Type B pancreatic cell (in vitro differentiated cells): ENCODE data around the gene ADORA1. TPM values are rescaled to one million over a fixed set of nuclear protein-coding genes. Genes with fewer than 3 reads are reported as not detected.

ENCODE experiments used
- DNase-seq: peaks from one replicate; pipeline ENCODE4 v3.0.0; 2021; ENCODE audit warnings: mixed read lengths; ENCODE audit not compliant: unreplicated experiment; ENCODE audit errors: extremely low spot score
- H3K27ac Mint-ChIP-seq: 2 replicates; pipeline ENCODE4 v1.8.0; 2021; ENCODE audit warnings: mild to moderate bottlenecking, mixed read lengths
- H3K27me3 Mint-ChIP-seq: 2 replicates; pipeline ENCODE4 v1.8.0; 2021; ENCODE audit warnings: mixed read lengths
- H3K36me3 Mint-ChIP-seq: 2 replicates; pipeline ENCODE4 v1.8.0; 2021; ENCODE audit warnings: mixed read lengths
- H3K4me1 Mint-ChIP-seq: one replicate; pipeline ENCODE4 v1.8.0; 2021; ENCODE audit warnings: mixed read lengths; ENCODE audit not compliant: unreplicated experiment
- H3K4me3 Mint-ChIP-seq: 2 replicates; pipeline ENCODE4 v1.8.0; 2021; ENCODE audit warnings: mild to moderate bottlenecking, mixed read lengths
- H3K9me3 Mint-ChIP-seq: 2 replicates; pipeline ENCODE4 v1.8.0; 2021; ENCODE audit warnings: mixed read lengths
- CTCF ChIP-seq: fragments of 200-600 bp; sonication (generic); conservative IDR thresholded peaks from 2 replicates; pipeline ENCODE4 v1.5.0; 2021; ENCODE audit warnings: antibody characterized with exemption, mild to moderate bottlenecking
- total RNA-seq: library from RNA; stranded (reverse); gene quantifications from 2 replicates; pipeline ENCODE4 v1.2.1, GENCODE V29; 2021; ENCODE audit warnings: low replicate concordance

The ADORA1 gene
- total RNA-seq, 1 donor from 2014 or later: 2.7 TPM

- Mint-ChIP-seq H3K36me3 (no peaks in the 10 kb centered on the region), H3K27ac (no peak overlapping the region), H3K27me3 (peaks cover 10% of the 10 kb centered on the region), H3K9me3 (no peaks in the 10 kb centered on the region), H3K4me1 (peaks cover 3% of the 10 kb centered on the region), H3K4me3 (no peak overlapping the region)
- no peak for TF ChIP-seq CTCF
- no peak for DNase-seq
These were observed 44.0 kb downstream of the ADORA1 start for GRCh38 chr1:203171341-203172183.

GRCh38 chr1:203172184-203173010 lies 44.9 kb downstream of the ADORA1 start:
- DNase-seq: no peak
- H3K4me1 Mint-ChIP-seq: peaks cover 11% of the 10 kb centered on the region
- no peaks in the 10 kb centered on the region for H3K9me3 Mint-ChIP-seq
- peaks cover 11% of the 10 kb centered on the region for H3K27me3 Mint-ChIP-seq
- H3K36me3 Mint-ChIP-seq: no peaks in the 10 kb centered on the region
- TF ChIP-seq CTCF: peak; percentile 76
- H3K27ac Mint-ChIP-seq: no peak overlapping the region
- H3K4me3 Mint-ChIP-seq: no peak overlapping the region

GRCh38 chr1:203173011-203173555 lies 45.6 kb downstream of the ADORA1 start:
- DNase-seq: no peak
- TF ChIP-seq CTCF: no peak
- H3K9me3 Mint-ChIP-seq: no peaks in the 10 kb centered on the region
- no peak overlapping the region for H3K4me3 Mint-ChIP-seq
- H3K27me3 Mint-ChIP-seq: peaks cover 11% of the 10 kb centered on the region
- no peaks in the 10 kb centered on the region for H3K36me3 Mint-ChIP-seq
- no peak overlapping the region for H3K27ac Mint-ChIP-seq
- peaks cover 17% of the 10 kb centered on the region for H3K4me1 Mint-ChIP-seq

GRCh38 chr1:203173566-203173965 lies 46.0 kb downstream of the ADORA1 start:
- TF ChIP-seq CTCF: no peak
- Mint-ChIP-seq H3K36me3 (no peaks in the 10 kb centered on the region), H3K27me3 (peaks cover 15% of the 10 kb centered on the region), H3K4me1 (peaks cover 22% of the 10 kb centered on the region), H3K9me3 (no peaks in the 10 kb centered on the region), H3K27ac (no peak overlapping the region), H3K4me3 (no peak overlapping the region)
- DNase-seq: no peak

GRCh38 chr1:203174324-203174985 lies 46.9 kb downstream of the ADORA1 start:
- TF ChIP-seq CTCF: no peak
- Mint-ChIP-seq H3K4me3 (no peak overlapping the region), H3K36me3 (no peaks in the 10 kb centered on the region), H3K4me1 (peaks cover 27% of the 10 kb centered on the region), H3K9me3 (no peaks in the 10 kb centered on the region), H3K27ac (no peak overlapping the region), H3K27me3 (peaks cover 16% of the 10 kb centered on the region)
- no peak for DNase-seq
